Left colon (tissue), 2 donors: Measurements from ENCODE around the gene FBXW4. TPM values are rescaled to one million over a fixed set of nuclear protein-coding genes. Genes with fewer than 3 reads are reported as not detected.
A peak's percentile ranks its signal among the peaks of the same experiment; 100 is the strongest.

ENCODE experiments used
- ATAC-seq: fragments of 200-7000 bp; cut with Tn5 transposase; one replicate; pipeline ENCODE4 v1.9.1; 2020; ENCODE audit warnings: mild to moderate bottlenecking, moderate library complexity
- DNase-seq, 2 donors: peaks; one replicate each; pipeline ENCODE4 v3.0.0-alpha.2; 2020
- intact Hi-C, 2 donors: fragments of 100-400 bp; cut with DNase I in 1 of 2; cut with micrococcal nuclease in 1 of 2; formaldehyde crosslinking; loops; one replicate each; pipeline versions ENCODE4 v1.11.2 to v1.14.0; 2022; cut with DNase I, micrococcal nuclease
- long read RNA-seq: library from polyadenylated mRNA; unstranded; transcript quantifications from one replicate; pipeline ENCODE4 v2.0.0, GENCODE V29; 2021
- total RNA-seq, 2 donors: library from RNA; stranded (reverse); fragmentation: NEBNext Ultra II Directional; extraction: Animal tissue kit (Norgen Biotek cat#: 25700); gene quantifications; one replicate each; pipeline ENCODE4 v1.2.1, GENCODE V29; 2021
- donor health status: DM: no; HTN: no; CAD: no.
- donor health status: DM: yes; HTN: yes; CAD: no.

The FBXW4 gene, protein sequence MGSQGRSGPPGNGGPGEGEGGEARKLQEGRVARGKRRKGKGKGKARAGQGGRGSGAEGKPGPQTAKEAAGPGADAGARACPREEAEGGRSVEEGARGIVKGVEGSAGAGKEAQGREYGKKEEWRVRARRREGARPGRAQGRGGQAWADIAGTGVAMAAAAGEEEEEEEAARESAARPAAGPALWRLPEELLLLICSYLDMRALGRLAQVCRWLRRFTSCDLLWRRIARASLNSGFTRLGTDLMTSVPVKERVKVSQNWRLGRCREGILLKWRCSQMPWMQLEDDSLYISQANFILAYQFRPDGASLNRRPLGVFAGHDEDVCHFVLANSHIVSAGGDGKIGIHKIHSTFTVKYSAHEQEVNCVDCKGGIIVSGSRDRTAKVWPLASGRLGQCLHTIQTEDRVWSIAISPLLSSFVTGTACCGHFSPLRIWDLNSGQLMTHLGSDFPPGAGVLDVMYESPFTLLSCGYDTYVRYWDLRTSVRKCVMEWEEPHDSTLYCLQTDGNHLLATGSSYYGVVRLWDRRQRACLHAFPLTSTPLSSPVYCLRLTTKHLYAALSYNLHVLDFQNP
- total RNA-seq: 10 to 100 TPM; 57.3 to 57.5 TPM
- long read RNA-seq, transcript FBXW4-201 (9 exons, 2,483 nt): major isoform, 8 of 29 reads
- long read RNA-seq, partial matches to known transcripts: 17 of 29 reads
- long read RNA-seq, other reads (novel, unspliced or antisense): 4 of 29 reads

DNA sequence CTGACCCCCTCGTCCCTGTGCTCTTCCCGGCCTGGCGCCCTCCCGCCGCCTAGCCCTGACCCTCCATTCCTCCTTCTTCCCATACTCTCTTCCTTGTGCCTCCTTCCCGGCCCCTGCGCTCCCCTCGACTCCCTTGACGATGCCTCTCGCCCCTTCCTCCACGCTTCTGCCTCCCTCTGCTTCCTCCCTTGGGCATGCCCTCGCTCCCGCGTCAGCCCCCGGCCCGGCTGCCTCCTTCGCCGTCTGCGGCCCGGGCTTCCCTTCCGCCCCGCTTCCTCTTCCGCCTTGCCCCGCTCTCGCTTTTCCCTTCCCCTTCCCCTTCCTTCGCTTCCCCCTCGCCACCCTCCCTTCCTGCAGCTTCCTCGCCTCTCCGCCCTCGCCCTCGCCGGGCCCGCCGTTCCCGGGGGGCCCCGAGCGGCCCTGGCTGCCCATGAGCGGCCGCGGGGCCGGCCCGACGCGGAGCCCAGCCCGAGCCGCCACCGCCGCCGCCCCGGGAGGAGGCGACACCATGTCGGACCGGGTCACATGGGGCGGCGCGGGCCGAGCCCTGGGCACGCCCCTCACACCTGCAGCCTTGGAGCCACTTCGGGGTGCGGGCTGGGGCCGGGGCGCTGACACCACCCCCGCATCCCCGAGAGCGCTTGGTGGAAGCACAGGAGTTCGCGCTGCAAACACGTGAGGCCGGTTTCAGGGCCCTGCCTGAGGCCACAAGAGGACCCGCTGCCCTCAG is at the start of gene FBXW4:
TSS of gene FBXW4 (minus strand) at position 497 of the 730 bp plus-strand sequence. CDS start at position 432, 65 bp downstream.
- intact Hi-C loops: no loop called here
- ATAC-seq (peak; percentile 78), DNase-seq (peak; percentile 49 to 76)

DNA sequence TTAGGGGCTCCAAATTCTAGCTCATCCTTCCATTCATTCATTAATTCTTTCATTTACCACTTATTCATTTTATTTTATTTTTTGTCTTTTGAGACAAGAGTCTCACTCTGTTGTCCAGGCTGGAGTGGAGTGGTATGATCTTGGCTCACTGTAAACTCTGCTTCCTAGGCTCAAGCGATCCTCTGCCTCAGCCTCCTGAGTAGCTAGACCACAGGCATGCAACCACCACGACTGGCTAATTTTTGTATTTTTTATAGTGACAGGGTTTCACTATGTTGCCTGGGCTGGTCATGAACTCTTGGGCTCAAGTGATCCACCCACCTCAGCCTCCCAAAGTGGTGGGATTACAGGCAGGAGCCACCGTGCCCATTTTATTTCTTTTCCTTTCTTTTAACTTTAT is 49.3 kb upstream of the FBXW4 start:
- no peak for DNase-seq
- intact Hi-C loops: no loop called here
- ATAC-seq: no peak

DNA sequence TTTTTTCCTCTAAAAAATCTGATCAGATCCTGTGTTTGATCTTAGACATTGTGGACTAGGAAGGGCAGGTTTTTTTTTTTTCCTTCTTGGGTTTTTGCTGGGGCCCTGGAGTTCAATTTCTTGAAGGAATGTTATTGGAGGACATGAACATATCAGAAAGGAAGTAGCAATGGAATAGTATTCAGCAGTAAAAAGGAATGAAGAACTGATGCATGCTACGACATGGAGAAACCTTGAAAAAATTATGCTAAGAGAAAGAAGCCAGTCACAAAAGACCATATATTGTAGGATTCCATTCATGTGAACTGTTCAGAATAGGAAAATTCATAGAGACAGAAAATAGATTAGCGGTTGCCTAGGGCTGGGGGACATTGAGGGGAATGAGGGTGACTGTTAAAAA is 47.0 kb upstream of the FBXW4 start:
- intact Hi-C loops: no loop called here
- no peak for DNase-seq
- no peak for ATAC-seq

DNA sequence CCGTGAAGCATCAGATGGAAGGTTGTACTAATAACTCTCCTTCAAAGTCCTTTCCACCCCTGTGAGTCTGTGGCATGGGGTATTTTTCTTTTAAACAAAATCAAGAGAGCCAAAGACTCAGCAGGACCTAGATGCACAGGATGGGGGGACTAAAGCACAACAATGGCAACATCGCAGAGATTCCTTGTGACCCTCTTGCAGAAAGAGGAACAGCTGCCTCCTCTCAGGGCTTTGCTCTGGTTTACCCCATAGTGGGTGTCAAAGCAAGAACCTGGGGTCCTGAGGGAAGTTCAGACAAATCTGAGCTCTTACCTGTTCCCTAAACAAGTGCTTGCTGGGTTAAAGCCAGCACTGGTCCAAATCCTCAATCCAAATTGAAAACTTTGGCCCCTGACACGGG is 41.7 kb upstream of the FBXW4 start:
- ATAC-seq: no peak
- intact Hi-C loops: no loop called here

DNA sequence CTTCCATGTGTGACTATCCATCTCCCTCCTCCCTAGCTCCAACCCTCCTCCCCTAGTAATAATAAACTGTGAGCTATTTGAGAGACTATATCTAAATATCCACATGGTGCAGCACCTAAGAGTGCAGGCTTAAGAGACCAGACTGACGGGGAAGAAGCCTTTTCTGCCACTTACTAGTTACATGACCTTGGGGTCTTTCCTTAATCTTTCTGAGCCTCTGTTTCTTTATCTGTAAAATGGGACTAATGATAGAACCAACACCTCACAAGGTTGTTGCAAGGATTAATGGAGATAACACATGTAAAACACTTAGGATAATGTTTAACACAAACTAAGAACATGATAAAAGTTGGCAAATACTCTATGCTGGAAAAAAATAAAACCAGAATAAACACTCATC is 37.1 kb upstream of the FBXW4 start:
- ATAC-seq: no peak
- no peak for DNase-seq
- intact Hi-C loops: no loop called here

More for the DNA sequence above, 41.7 kb upstream of the FBXW4 start:
- no peak for DNase-seq

DNA sequence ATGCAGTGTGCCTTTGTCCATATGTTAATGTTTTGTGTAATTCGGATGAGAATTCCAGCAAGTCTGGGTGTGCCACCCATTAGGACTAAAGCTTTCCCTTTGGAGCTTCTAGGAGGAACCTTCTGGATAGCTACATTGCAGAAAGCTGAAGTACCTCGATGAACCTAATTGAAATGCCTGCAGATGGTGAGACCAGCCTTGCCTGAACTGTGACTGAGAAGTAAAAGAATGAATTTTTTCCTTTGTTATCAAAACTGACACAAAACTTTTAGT is 31.1 kb upstream of the FBXW4 start:
- ATAC-seq: no peak
- intact Hi-C loops: no loop called here
- no peak for DNase-seq

DNA sequence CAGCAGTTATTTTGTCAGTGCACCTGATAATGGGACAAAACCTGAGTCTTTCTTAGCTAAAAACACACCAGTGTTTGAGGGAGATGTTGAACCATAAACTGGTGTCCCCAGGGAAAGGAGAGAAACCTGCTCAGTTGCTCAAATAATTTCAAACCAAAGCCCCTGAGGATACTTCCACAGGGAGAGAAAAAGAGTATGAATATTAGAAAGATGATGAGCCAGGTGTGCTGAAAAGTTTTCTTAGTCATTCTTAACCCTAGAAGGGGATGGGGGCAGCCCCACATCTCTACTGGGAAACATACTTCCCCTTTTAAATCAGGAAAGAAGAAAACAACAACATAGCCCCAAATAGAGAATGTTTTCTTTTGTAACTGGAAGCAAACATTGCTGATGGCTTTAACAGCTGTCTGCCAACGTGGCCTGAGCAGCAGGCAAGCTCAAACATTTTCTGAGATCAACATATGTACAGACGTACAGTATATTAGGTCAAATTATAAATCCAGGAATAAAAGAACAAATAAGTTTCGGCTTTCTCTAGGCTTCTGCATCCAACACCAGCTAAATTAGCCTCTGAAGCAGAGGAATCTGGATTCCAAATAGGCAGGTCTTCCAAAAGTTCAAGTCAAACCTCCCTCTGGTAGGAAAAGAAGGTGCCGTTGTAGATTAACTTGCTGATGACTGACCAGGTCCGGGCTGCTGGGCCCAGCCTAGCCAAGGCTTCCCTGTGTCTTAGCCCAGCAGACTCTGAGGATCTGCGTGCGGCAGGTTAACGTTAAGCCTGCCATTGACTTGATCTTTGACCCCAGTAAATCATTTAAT is 30.5 kb upstream of the FBXW4 start:
- ATAC-seq: peak; percentile 98
- DNase-seq: peak; percentile 31 to 51
- intact Hi-C loops: no loop called here

DNA sequence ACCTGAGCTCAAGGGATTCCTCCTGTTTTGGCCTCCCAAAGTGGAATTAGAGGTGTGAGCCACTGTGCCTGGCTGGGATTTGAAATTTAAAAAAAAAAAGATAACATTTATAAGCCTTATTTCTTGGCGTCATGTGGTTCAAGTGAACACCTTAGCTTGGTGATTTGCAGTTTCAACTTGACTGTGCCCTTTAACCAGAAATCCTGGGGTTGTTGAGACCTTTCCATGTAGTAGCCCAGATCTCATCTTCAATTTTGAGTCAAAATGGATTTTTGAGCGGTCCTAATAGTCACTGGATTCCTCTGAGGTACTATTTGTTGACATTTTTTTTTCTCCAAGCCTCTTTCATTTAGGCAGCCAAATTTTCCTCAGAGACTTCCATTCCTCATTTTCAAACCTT is 29.5 kb upstream of the FBXW4 start:
- DNase-seq (no peak), ATAC-seq (no peak)
- intact Hi-C loops: no loop called here

DNA sequence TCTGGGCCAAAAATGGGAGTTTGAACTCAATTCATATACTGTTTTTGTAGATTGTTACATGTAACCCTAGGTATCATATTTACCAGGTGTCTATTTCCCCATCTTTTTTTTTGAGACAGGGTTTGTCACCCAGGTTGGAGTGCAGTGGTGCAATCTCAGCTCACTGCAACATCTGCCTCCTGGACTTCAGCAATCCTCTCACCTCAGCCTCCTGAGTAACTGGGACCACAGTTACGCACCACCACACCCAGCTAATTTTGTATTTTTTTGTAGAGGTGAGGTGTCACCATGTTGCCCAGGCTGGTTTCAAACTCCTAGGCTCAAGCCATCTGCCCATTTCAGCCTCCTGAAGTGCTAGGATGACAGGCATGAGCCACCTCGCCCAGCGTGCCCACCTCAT is 28.2 kb upstream of the FBXW4 start:
- intact Hi-C loops: no loop called here
- ATAC-seq: no peak

DNA sequence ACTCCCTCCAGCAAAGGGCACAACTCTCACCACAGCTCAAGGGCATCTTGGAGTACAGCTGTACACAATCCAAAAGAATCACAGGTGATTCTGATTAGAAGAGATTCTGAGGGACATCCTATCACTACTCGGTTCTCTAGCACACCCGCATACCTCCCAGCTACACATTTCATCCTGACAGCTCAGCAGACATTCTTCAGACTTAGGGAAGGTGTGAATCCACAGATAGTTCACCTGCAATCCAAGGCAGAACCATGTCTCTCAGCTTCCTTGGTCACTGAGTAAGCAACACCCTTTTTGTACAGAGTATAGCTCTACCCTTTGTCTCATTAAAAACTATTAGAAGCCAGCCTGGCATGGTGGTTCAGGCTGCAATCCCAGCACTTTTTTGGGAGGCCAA is 26.8 kb upstream of the FBXW4 start:
- intact Hi-C loops: no loop called here
- DNase-seq (no peak), ATAC-seq (no peak)

More for the DNA sequence above, 28.2 kb upstream of the FBXW4 start:
- no peak for DNase-seq

DNA sequence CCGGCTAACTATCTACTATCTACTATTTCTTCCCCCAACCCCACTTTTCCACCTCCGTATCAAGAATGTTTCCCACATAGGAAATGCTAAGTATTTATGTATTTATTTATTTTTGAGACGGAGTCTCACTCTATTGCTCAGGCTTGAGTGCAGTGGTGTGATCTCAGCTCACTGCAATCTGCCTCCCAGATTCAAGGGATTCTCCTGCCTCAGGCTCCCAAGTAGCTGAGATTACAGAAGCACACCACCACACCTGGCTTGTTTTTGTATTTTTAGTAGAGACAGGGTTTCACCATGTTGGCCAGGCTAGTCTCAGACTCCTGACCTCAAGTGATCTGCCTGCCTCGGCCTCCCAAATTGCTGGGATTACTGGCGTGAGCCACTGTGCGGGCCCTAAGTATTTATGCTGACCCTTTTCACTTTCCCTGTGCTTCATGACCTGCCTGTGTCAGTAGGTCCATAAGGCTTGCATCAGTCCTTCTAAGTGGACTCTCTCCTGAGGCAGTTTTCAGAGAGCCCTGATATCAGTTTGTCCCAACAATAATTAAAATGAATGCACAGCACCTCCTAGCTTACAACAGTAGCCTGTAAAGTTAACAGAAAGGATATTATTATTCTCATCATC is 25.7 kb upstream of the FBXW4 start:
- intact Hi-C loops: no loop called here
- DNase-seq (no peak), ATAC-seq (no peak)

DNA sequence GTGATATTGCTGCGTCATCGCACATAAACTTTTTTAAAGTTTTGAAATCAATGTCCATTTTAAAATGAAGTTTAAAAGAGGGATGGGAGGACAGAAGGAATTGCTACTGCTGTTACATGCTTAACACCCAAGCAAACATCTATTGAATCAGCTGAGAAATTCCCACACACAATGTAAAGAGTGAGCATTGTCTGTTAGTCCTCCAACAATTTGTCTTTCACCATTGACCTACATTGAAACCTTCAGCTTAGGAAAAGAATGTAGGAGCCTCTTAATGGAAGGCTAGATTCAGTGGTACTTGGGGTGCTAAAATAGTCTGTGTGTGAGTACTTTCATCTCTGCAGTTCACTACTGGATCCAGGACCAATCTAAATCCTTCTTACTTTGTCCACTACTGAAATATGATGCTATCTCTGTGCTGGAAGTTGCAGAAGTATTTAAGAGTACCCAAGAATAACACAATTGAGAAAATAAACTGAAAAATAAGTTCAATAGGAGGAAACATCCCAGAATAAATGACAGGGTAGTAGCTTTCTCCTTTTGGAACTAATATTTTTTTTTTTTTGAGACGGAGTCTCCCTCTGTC is 23.8 kb upstream of the FBXW4 start:
- intact Hi-C loops: no loop called here

DNA sequence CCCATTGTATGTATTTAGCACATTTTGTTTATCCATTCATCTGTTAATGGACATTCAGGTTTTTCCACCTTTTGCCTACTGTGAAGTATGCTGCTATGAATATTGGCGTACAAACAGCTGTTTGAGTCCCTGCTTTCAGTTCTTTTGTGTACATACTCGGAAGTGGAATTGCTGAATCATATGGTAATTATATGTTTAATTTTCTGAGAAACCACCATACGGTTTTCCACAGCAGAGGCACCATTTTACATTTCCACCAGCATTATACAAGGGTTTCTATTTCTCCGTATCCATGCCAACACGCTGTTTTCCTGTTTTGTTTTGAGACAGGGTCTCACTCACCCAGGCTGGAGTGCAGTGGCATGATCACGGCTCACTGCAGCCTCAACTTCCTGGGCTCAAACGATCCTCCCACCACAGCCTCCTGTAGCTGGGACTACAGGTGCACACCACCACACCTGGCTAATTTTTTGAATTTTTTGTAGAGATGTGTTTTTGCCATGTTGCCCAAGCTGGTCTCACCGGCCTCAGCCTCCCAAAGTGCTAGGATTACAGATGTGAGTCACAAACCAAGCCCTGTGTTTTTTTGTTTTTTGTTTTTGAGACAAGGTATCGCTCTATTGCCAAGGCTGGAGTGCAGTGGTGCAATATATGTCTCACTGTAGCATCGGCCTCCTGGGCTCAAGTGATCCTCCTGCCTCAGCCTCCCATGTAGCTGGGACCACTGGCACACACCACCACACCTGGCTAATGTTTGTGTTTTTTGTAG is 22.1 kb upstream of the FBXW4 start:
- ATAC-seq (peak; percentile 43), DNase-seq (no peak)
- intact Hi-C loops: no loop called here

More for the DNA sequence above, 23.8 kb upstream of the FBXW4 start:
- DNase-seq: no peak
- no peak for ATAC-seq

DNA sequence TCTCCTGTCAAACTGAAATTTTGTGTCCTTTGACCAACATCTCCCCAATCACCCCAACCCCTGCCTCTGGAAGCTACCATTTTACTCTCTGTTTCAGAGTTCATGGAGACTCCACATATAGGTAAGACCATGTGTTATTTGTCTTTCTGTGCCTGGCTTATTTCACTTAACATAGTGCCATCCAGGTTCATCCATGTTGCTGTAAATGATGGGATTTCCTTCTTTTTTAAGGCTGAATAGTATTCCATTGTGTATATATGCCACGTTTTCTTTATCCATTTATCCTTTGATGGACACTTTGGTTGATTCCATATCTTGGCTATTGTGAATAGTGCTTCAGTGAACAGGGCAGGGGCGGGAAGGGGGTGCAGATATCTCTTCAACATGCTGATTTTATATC is 18.0 kb upstream of the FBXW4 start:
- DNase-seq (no peak), ATAC-seq (no peak)
- intact Hi-C loops: no loop called here

DNA sequence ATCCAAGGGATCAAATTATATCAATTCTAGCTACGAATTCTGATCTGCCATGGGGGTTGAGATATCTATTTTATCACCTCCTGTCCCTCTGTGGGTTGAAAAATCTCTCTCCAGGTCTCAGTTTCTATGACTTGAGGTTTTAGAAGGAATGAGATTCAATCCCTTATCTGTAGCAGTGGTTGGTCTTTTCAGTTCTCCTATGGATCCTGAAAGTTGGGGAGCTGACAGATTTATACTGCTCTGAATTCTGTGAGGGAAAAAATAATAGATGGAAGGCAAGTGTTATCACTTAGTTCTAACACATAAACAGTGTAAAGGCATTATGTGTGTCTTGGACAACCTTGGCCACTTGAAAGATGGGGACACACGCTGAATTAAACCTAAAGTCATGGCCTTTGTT is 15.8 kb upstream of the FBXW4 start:
- intact Hi-C loops: no loop called here
- ATAC-seq: no peak
- no peak for DNase-seq

DNA sequence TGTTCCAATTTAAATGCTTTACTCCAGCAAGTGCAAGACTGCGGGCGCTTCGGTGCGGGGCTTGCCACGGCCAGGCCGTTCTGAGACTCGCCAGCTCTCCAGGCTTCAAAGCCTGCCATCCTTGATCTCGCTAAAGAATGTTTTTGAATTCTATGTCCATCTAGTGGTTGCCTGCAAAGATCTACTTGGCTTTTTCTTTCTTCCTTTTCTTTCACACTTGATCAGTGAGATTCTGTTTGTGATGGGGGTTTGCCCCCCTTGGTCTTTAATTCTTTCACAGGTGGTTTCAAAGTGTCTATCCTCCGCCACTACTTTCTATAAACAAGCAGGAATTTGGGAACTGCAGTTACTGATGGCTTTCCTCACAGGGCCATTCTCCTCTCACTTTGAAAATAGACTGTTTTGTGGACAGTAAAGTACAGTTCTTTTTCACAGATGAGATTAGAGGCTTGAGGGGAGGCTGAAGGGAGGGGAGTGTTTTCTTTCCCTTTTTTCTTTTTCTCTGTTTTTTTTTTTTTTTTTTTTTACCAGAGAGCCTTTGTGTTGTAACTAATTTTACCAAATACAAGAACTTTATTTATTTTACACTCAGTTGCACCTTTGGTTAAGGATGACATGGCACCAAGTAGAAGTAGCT is 15.2 kb upstream of the FBXW4 start:
- intact Hi-C loops: no loop called here
- DNase-seq (no peak), ATAC-seq (no peak)

DNA sequence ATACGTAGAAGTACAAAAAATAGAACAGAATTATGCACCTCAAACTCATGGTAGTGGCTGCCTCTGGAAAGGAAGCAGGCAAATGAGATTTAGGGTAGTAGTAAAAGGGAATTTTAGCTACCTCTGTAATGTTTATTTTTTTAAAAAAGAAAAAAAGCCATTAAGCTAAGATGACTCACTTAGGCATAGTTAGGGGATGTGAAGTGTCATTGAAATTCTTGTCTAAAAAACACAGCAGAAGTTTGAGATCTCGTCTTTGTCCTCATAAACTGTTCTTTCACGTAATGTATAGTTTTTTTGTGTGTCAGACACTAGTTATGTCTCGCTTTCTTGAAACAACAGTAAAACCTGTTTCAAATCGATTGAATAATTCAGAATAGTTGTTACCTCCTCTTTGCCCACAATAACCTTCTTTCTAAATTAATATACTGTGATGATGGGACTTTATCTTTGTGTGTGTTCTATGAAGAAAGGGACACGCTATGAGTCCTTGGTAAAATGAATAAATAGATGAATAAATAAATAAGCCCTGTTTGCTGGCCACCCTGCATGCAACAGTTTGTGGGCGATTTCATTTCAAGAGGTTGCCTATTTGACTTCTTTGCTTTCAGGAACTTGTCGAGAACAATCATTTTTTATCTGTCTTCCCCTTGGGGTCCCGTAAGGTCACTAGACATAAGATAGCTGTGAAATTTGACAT is 14.5 kb upstream of the FBXW4 start:
- no peak for ATAC-seq
- intact Hi-C loops: loop anchor here in 1 of 2 donors (5.0 kb wide), 1 partner anchor 73 kb away; the partner anchor contains the start of gene NPM3
- DNase-seq: no peak
